ENCODE data around the gene KLF7. TPM values are rescaled to one million over a fixed set of nuclear protein-coding genes. Genes with fewer than 3 reads are reported as not detected.

Gene KLF7
- total RNA-seq, 1 experiment from 2014 or later = 15.4 TPM

DNA sequence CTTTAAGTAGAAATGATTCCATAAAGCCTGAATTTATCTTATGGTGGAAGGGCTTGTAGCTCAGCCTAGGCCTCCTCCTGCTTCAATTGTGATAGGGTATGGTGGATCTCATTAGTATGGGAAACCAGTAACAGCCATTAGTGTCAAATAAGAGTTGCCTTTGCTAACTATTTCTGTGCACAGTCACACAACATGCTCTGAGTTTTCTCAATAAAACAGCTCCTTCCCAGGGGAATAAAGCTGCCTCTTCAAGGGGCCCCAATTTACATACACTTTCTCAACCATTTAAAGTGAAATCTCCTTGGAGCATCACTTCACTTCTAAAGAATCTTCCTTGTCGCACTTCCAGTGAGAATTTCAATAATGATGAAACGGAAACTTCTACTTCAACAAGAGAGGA, 53.4 kb downstream of the KLF7 start (continued):
- TF ChIP-seq, protein P1, sequence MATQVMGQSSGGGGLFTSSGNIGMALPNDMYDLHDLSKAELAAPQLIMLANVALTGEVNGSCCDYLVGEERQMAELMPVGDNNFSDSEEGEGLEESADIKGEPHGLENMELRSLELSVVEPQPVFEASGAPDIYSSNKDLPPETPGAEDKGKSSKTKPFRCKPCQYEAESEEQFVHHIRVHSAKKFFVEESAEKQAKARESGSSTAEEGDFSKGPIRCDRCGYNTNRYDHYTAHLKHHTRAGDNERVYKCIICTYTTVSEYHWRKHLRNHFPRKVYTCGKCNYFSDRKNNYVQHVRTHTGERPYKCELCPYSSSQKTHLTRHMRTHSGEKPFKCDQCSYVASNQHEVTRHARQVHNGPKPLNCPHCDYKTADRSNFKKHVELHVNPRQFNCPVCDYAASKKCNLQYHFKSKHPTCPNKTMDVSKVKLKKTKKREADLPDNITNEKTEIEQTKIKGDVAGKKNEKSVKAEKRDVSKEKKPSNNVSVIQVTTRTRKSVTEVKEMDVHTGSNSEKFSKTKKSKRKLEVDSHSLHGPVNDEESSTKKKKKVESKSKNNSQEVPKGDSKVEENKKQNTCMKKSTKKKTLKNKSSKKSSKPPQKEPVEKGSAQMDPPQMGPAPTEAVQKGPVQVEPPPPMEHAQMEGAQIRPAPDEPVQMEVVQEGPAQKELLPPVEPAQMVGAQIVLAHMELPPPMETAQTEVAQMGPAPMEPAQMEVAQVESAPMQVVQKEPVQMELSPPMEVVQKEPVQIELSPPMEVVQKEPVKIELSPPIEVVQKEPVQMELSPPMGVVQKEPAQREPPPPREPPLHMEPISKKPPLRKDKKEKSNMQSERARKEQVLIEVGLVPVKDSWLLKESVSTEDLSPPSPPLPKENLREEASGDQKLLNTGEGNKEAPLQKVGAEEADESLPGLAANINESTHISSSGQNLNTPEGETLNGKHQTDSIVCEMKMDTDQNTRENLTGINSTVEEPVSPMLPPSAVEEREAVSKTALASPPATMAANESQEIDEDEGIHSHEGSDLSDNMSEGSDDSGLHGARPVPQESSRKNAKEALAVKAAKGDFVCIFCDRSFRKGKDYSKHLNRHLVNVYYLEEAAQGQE (IDR thresholded peaks at IDR 0.05; ENCODE audit: low read depth) = no peak
- TF ChIP-seq FOSL1 (IDR thresholded peaks at IDR 0.05; ENCODE audit: low read depth) (no peak), YY1 (IDR thresholded peaks at IDR 0.05; ENCODE audit: extremely low read depth, insufficient replicate concordance, low read depth, low read length) (no peak), POLR2A (IDR thresholded peaks at IDR 0.05; ENCODE audit: borderline replicate concordance, extremely low read depth, insufficient read depth, insufficient read length) (no peak)

DNA sequence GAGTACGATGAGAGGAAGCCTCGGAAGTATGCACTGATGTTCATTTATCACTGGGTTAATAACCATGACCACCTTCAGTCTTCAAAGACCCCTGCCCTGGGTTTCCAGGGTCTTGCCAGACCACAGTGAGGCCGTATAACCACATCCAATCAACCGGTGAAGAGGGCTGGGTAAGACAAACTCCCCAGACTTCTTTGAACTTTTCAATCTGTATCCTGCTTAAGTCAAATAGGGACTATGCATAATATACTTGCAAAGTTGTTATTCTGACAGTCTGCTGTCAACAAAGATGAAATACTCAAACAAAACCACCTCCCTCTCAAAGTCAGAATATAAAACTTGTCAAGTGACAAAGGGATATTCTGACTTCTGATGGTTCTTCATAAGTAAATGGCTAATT, 54.0 kb downstream of the KLF7 start:
- Histone ChIP-seq H3K4me2 (ENCODE audit: low read length) (no peak overlapping the region), H3K4me1 (ENCODE audit: control insufficient read depth in 1 of 2, insufficient read depth in 2 of 2, low read length in 2 of 2) (no peaks in the 10 kb centered on the region), H3K36me3 (ENCODE audit: control insufficient read depth in 1 of 2, insufficient read depth in 2 of 2, low read length in 2 of 2) (no peaks in the 10 kb centered on the region), H3K9me3 (ENCODE audit: control insufficient read depth in 1 of 2, insufficient read depth in 1 of 2, low read depth in 1 of 2, low read length in 2 of 2) (no peaks in the 10 kb centered on the region), H3K27ac (ENCODE audit: low read depth, low read length) (no peak overlapping the region), H4K20me1 (ENCODE audit: insufficient read depth) (no peaks in the 10 kb centered on the region), H3K27me3 (ENCODE audit: insufficient read depth, low read length) (no peaks in the 10 kb centered on the region), H3K9ac (ENCODE audit: low read length) (no peak overlapping the region), H3K9me2 (ENCODE audit: insufficient read depth) (no peaks in the 10 kb centered on the region), H3K79me2 (ENCODE audit: insufficient read depth, low read length) (no peaks in the 10 kb centered on the region), H3K4me3 (replicated peaks in 1 of 2; ENCODE audit: low read depth in 1 of 2, low read length in 2 of 2) (no peak overlapping the region), H2AFZ (ENCODE audit: low read depth, low read length, poor library complexity, severe bottlenecking) (no peak overlapping the region)
- TF ChIP-seq EZH2phosphoT487 (IDR thresholded peaks at IDR 0.05; ENCODE audit: borderline replicate concordance) (no peak), RAD21 (IDR thresholded peaks at IDR 0.05; ENCODE audit: low read depth) (no peak), CEBPB (IDR thresholded peaks at IDR 0.05; ENCODE audit: low read depth) (no peak), POLR2AphosphoS5 (IDR thresholded peaks at IDR 0.05; ENCODE audit: low read depth, low read length) (no peak), YY1 (IDR thresholded peaks at IDR 0.05; ENCODE audit: extremely low read depth, insufficient replicate concordance, low read depth, low read length) (no peak), FOSL1 (IDR thresholded peaks at IDR 0.05; ENCODE audit: low read depth) (no peak), SRF (IDR thresholded peaks at IDR 0.05; ENCODE audit: low read depth) (no peak), ZNF274 (IDR thresholded peaks at IDR 0.05; ENCODE audit: low read depth, low read length) (no peak), SIN3A (IDR thresholded peaks at IDR 0.05; ENCODE audit: low read depth) (no peak), POLR2A (IDR thresholded peaks at IDR 0.05; ENCODE audit: borderline replicate concordance, extremely low read depth, insufficient read depth, insufficient read length) (no peak)
- TF ChIP-seq, protein P1 (IDR thresholded peaks at IDR 0.05; ENCODE audit: low read depth) = no peak
- TF ChIP-seq, protein P2, sequence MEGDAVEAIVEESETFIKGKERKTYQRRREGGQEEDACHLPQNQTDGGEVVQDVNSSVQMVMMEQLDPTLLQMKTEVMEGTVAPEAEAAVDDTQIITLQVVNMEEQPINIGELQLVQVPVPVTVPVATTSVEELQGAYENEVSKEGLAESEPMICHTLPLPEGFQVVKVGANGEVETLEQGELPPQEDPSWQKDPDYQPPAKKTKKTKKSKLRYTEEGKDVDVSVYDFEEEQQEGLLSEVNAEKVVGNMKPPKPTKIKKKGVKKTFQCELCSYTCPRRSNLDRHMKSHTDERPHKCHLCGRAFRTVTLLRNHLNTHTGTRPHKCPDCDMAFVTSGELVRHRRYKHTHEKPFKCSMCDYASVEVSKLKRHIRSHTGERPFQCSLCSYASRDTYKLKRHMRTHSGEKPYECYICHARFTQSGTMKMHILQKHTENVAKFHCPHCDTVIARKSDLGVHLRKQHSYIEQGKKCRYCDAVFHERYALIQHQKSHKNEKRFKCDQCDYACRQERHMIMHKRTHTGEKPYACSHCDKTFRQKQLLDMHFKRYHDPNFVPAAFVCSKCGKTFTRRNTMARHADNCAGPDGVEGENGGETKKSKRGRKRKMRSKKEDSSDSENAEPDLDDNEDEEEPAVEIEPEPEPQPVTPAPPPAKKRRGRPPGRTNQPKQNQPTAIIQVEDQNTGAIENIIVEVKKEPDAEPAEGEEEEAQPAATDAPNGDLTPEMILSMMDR (IDR thresholded peaks at IDR 0.05 in 2 of 3, conservative IDR thresholded peaks at IDR 0.05 in 1 of 3; ENCODE audit: borderline replicate concordance in 1 of 3, insufficient read depth in 1 of 3, low read depth in 2 of 3, low read length in 2 of 3) = no peak
- ChIA-PET RAD21 (ENCODE audit: low non-redundant PET in 1 of 2, low total read pairs in 2 of 2, uncharacterized antibody in 2 of 2, unreplicated experiment in 2 of 2) (no interaction called here), POLR2A (no interaction called here), CTCF (no interaction called here)
- no TSS peak for BruUV-seq (replicated peaks)
- DNase-seq (ENCODE audit: low read depth, low spot score) (no peak), ATAC-seq (no peak)
- intact Hi-C loops (cut with micrococcal nuclease) = no loop called here
